PC-9 (cell line): ENCODE data around the gene S100A4.

Source experiments
- CTCF ChIP-seq: fragments of 200-600 bp; sonication (generic); conservative IDR thresholded peaks from 2 replicates; pipeline ENCODE4 v1.6.1; 2017; ENCODE audit warnings: mixed run types, antibody characterized with exemption, mild to moderate bottlenecking, moderate library complexity
- EZH2 ChIP-seq: fragments of 200-600 bp; sonication (generic); IDR thresholded peaks from 2 replicates; pipeline ENCODE4 v1.8.0; 2017; ENCODE audit warnings: antibody characterized with exemption, low read depth

GRCh38 chr1:153572569-153573015 lies 27.0 kb upstream of the S100A4 start:
- peak; percentile 91 for TF ChIP-seq CTCF
- no peak for TF ChIP-seq EZH2
